Measurements from ENCODE around the gene LRRC27.

The LRRC27 gene

GRCh38 chr10:132357286-132358058 lies 25.5 kb downstream of the LRRC27 start:
- no peak for DNase-seq (ENCODE audit: low spot score)

GRCh38 chr10:132359305-132360040 lies 27.5 kb downstream of the LRRC27 start:
- no peak for DNase-seq (ENCODE audit: low spot score)

- no peak for DNase-seq (ENCODE audit: low spot score)
Measured at GRCh38 chr10:132360766-132361447, 28.9 kb downstream of the LRRC27 start.

GRCh38 chr10:132361581-132362101 lies 29.6 kb downstream of the LRRC27 start:
- no peak for DNase-seq (ENCODE audit: low spot score)

- no peak for DNase-seq (ENCODE audit: low spot score)
Measured at GRCh38 chr10:132362151-132362611, 30.2 kb downstream of the LRRC27 start.

- peak; percentile 51 for DNase-seq (ENCODE audit: low spot score)
Measured at GRCh38 chr10:132363376-132363775, 31.4 kb downstream of the LRRC27 start.

- DNase-seq (ENCODE audit: low spot score) = peak; percentile 63
Measured at GRCh38 chr10:132363921-132364593, 32.1 kb downstream of the LRRC27 start.

GRCh38 chr10:132364594-132364970 lies 32.6 kb downstream of the LRRC27 start:
- peak; percentile 34 for DNase-seq (ENCODE audit: low spot score)

- DNase-seq (ENCODE audit: low spot score) = peak; percentile 18
Measured at GRCh38 chr10:132365102-132365501, 33.1 kb downstream of the LRRC27 start.

- DNase-seq (ENCODE audit: low spot score) = peak; percentile 3
Measured at GRCh38 chr10:132366006-132366405, 34.0 kb downstream of the LRRC27 start.

- no peak for DNase-seq (ENCODE audit: low spot score)
Measured at GRCh38 chr10:132366499-132366898, 34.5 kb downstream of the LRRC27 start.

GRCh38 chr10:132368391-132368790 lies 36.4 kb downstream of the LRRC27 start:
- no peak for DNase-seq (ENCODE audit: low spot score)

GRCh38 chr10:132368881-132369635 lies 37.1 kb downstream of the LRRC27 start:
- DNase-seq (ENCODE audit: low spot score) = no peak

- no peak for DNase-seq (ENCODE audit: low spot score)
Measured at GRCh38 chr10:132369636-132370185, 37.7 kb downstream of the LRRC27 start.

GRCh38 chr10:132370426-132371340 lies 38.7 kb downstream of the LRRC27 start:
- no peak for DNase-seq (ENCODE audit: low spot score)

- no peak for DNase-seq (ENCODE audit: low spot score)
Measured at GRCh38 chr10:132371641-132372081, 39.7 kb downstream of the LRRC27 start.

- DNase-seq (ENCODE audit: low spot score) = no peak
Measured at GRCh38 chr10:132372516-132373095, 40.6 kb downstream of the LRRC27 start.

- DNase-seq (ENCODE audit: low spot score) = no peak
Measured at GRCh38 chr10:132373241-132373955, 41.4 kb downstream of the LRRC27 start.

- DNase-seq (ENCODE audit: low spot score) = no peak
Measured at GRCh38 chr10:132374176-132374575, 42.2 kb downstream of the LRRC27 start.
